Left ventricle myocardium inferior (tissue), 1 donor: ENCODE measurements around the gene S100A5. TPM values are rescaled to one million over a fixed set of nuclear protein-coding genes. Genes with fewer than 3 reads are reported as not detected.

Experiments used
- DNase-seq: peaks from one replicate; pipeline ENCODE4 v3.0.0-alpha.2; 2020
- H3K27ac ChIP-seq: fragments of 200-600 bp; replicated peaks from 2 replicates; pipeline ENCODE4 v1.8.0; 2021
- H3K27me3 ChIP-seq: fragments of 200-600 bp; 2 replicates; pipeline ENCODE4 v1.8.0; 2021; ENCODE audit warnings: low read depth
- H3K36me3 ChIP-seq: fragments of 200-600 bp; 2 replicates; pipeline ENCODE4 v1.8.0; 2021
- H3K4me1 ChIP-seq: fragments of 200-600 bp; 2 replicates; pipeline ENCODE4 v1.8.0; 2021
- H3K4me3 ChIP-seq: fragments of 200-600 bp; 2 replicates; pipeline ENCODE4 v1.8.0; 2021; ENCODE audit warnings: mild to moderate bottlenecking, moderate library complexity
- H3K9me3 ChIP-seq: fragments of 200-600 bp; replicated peaks from 2 replicates; pipeline ENCODE4 v1.8.0; 2021
- intact Hi-C: fragments of 100-400 bp; cut with micrococcal nuclease; formaldehyde crosslinking; loops from one replicate; pipeline ENCODE4 v1.11.0; 2022
- total RNA-seq: library from RNA; stranded (reverse); fragmentation: NEBNext Ultra II Directional; extraction: Animal tissue kit (Norgen Biotek cat#: 25700); gene quantifications from one replicate; pipeline ENCODE4 v1.2.1, GENCODE V29; 2021
- TF ChIP-seq, protein P1 (sequence below): fragments of 200-600 bp; IDR thresholded peaks from 2 replicates; pipeline ENCODE4 v1.8.0; 2021; ENCODE audit warnings: antibody characterized with exemption, mild to moderate bottlenecking, borderline replicate concordance
- donor health status: DM: no; HTN: yes; CAD: no; lungs with severe emphysema.

Gene S100A5
- total RNA-seq, 1 donor from 2014 or later = not detected

DNA sequence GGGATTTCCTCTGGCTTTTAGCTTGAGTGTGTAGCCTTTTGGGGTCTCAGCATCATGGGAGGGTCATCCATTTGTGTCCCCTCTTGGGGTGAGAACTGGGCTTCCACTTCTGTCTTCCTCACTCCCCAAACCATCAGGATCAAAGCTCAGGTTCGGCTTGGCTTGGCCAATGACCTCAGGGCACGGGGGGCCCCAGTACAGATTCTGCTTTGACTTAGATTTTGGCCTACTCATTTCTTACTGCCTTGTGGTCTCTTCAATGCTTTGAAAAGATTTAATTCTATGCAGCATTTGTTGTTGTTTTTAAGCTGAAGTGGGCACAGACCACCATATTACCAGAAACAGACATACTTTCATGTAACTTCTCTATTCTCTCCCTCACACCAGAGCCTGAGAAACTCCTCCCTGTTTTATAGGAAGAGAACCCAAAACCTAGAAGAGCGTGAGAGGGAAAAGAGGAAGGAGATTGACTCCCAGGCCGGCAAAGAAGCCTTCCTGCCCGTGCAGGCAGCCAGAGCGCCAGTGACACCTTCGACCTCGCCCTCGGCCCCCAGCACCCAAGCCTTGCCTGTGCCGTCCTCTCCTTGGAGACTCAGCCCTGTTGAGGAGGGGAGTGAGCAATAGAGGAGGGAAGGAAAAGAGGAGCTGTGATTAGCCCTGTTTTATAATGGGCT is 10.2 kb upstream of the S100A5 start:
- peaks cover 65% of the 10 kb centered on the region for H3K4me1 ChIP-seq
- DNase-seq = no peak
- no peaks in the 10 kb centered on the region for H3K27me3 ChIP-seq
- no peaks in the 10 kb centered on the region for H3K36me3 ChIP-seq
- H3K4me3 ChIP-seq = no peak overlapping the region
- intact Hi-C loops = no loop called here
- TF ChIP-seq, protein P1, sequence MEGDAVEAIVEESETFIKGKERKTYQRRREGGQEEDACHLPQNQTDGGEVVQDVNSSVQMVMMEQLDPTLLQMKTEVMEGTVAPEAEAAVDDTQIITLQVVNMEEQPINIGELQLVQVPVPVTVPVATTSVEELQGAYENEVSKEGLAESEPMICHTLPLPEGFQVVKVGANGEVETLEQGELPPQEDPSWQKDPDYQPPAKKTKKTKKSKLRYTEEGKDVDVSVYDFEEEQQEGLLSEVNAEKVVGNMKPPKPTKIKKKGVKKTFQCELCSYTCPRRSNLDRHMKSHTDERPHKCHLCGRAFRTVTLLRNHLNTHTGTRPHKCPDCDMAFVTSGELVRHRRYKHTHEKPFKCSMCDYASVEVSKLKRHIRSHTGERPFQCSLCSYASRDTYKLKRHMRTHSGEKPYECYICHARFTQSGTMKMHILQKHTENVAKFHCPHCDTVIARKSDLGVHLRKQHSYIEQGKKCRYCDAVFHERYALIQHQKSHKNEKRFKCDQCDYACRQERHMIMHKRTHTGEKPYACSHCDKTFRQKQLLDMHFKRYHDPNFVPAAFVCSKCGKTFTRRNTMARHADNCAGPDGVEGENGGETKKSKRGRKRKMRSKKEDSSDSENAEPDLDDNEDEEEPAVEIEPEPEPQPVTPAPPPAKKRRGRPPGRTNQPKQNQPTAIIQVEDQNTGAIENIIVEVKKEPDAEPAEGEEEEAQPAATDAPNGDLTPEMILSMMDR = no peak
- H3K27ac ChIP-seq = peak overlapping the region; percentile 68
- no peaks in the 10 kb centered on the region for H3K9me3 ChIP-seq

DNA sequence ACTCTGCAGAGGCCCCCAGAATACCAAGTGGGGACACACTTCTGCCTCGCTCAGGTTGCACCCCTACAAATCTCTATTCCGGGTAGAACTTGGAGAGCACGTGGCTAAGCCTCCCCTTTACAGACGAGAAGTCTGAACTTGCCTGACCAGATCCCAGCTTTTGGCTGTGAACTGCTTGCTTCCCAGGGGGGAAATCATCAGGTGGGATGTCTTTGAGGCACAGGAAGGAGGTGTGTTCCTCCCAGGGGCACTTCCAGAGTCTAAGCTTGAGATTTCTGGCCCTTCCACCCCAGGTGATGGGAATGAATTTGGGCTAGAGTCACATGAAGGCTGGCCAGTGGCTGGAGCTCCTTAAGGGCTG is 9.6 kb upstream of the S100A5 start:
- Histone ChIP-seq H3K36me3 (no peaks in the 10 kb centered on the region), H3K27ac (peak overlapping the region; percentile 68), H3K27me3 (no peaks in the 10 kb centered on the region), H3K4me1 (peaks cover 71% of the 10 kb centered on the region), H3K9me3 (no peaks in the 10 kb centered on the region), H3K4me3 (no peak overlapping the region)
- TF ChIP-seq, protein P1 = no peak
- no peak for DNase-seq
- intact Hi-C loops = no loop called here

DNA sequence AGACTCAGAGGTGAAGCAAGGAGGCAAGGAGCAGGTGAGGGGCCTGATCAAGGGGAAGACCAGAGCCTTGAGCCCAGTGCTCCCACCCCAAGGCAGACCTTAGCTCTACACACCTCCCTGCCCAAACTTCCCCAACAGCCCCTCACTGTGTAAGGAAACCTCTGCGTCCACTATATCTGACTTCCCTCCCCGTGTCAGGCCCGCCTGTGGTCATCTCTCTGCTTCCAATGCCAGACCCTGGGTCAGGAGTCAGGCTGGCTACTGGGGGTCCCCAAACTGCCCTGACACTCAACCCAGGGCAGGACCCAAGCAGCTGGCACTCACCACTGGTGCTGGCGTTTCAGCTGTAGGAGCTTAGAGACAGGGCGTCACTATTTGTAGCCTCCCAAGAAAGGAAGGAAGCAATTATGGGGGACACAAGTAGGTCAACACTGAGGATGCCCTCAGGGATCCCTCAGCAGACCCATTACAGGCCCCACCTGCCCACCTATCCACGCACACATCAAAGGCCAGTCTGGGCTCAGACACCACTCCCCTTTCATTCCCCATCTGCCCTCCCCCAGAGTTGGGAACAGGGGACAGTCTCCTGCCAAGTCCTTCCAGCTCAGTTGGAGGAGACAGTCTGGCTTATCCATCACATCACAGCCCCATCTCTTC is 9.1 kb upstream of the S100A5 start:
- no peak for DNase-seq
- no peaks in the 10 kb centered on the region for H3K27me3 ChIP-seq
- H3K36me3 ChIP-seq = no peaks in the 10 kb centered on the region
- intact Hi-C loops = no loop called here
- H3K27ac ChIP-seq = peak overlapping the region; percentile 68
- H3K9me3 ChIP-seq = no peaks in the 10 kb centered on the region
- no peak overlapping the region for H3K4me3 ChIP-seq
- H3K4me1 ChIP-seq = peaks cover 76% of the 10 kb centered on the region
- TF ChIP-seq, protein P1 = no peak

DNA sequence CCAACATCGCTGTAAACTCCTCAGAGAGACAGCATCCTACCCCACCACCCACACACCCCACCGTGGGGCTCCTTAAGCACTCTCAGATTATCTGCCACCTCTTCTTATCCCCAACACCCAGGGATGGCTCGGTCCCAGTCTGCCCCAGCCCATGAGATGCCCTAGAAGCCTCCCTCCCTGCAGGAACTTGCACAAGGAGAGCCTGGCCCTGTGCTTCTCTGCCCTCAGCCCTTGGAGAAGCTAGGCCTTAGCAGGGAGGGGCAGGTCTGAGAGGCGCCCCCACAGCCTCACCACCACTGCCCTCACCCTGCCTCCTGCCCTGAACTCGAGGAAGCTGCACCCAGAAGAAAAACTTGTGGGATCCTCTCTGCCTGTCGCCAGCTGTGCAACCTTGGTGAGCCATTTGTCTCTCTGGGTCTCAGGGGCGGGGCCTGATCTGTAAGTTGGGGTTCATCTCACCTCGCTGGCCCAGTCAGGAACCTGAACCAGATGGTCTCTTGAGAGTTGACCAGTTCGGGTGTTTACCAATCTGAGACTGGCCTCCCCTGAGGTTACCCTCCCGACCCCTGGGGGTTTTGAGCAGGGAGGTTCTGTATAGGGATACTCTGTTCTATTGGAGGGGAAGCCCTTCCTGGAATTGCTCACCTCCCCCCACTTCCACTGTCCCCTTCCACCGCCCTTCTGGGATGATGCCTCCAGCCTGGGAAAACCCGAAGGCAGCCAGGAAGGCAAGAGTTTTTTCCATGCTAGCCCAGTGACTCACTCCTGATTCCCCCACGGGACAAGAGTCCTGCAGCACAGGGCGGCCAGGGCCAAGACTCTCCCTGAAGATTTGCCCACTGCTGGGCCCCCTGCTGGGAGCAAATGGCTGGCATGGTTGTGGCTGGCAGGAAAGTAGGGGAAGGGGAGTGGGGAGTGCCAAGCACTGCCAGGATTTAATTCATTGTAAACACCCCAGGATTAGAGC is 8.3 kb upstream of the S100A5 start, which contains the start of gene S100A3:
S100A3 (minus strand) TSS at position 537 of the 967 bp plus-strand sequence. CDS start 773 bp downstream, outside the sequence.
- Histone ChIP-seq H3K4me3 (no peak within 1 kb of the TSS), H3K27me3 (no peaks in the 10 kb centered on the region), H3K36me3 (no peaks in the 10 kb centered on the region), H3K27ac (peak within 1 kb of the TSS; percentile 68), H3K4me1 (peaks cover 78% of the 10 kb centered on the region), H3K9me3 (no peaks in the 10 kb centered on the region)
- DNase-seq = peak; percentile 65
- TF ChIP-seq, protein P1 = peak; percentile 19
- intact Hi-C loops = no loop called here
